SK-N-SH treated with all-trans-retinoic acid at 6 μM for 48 hours (cell line): Measurements from ENCODE around the gene FRMD3.

Experiments
- ATAC-seq: fragments of 200-7000 bp; cut with Tn5 transposase; 3 replicates; pipeline ENCODE4 v1.9.1; 2020; ENCODE audit warnings: mild to moderate bottlenecking, moderate library complexity
- ARNTL ChIP-seq: fragments of 450-650 bp; formaldehyde crosslinking; IDR thresholded peaks from 2 replicates; pipeline ENCODE4 v1.5.0; 2020; ENCODE audit warnings: low read depth, mild to moderate bottlenecking, moderate library complexity, borderline replicate concordance
- BACH2 ChIP-seq: fragments of 250-450 bp; sonication (Bioruptor Pico); IDR thresholded peaks from 2 replicates; pipeline ENCODE4 v1.9.0; 2021; ENCODE audit warnings: mild to moderate bottlenecking, borderline replicate concordance
- CSDC2 ChIP-seq: fragments of 250-450 bp; sonication (Bioruptor Pico); IDR thresholded peaks from 2 replicates; pipeline ENCODE4 v1.5.0; 2020; ENCODE audit warnings: mild to moderate bottlenecking, moderate library complexity
- CSRNP3 ChIP-seq: fragments of 250-450 bp; sonication (Bioruptor Pico); IDR thresholded peaks from 2 replicates; pipeline ENCODE4 v1.5.1; 2021; ENCODE audit warnings: mild to moderate bottlenecking, moderate library complexity
- ESRRG ChIP-seq: fragments of 250-450 bp; sonication (Bioruptor Pico); IDR thresholded peaks from 2 replicates; pipeline ENCODE4 v1.6.1; 2021; ENCODE audit warnings: mild to moderate bottlenecking
- GLIS3 ChIP-seq: fragments of 250-450 bp; sonication (Bioruptor Pico); IDR thresholded peaks from 2 replicates; pipeline ENCODE4 v1.5.0; 2020; ENCODE audit warnings: mild to moderate bottlenecking, moderate library complexity
- ISL1 ChIP-seq: fragments of 250-450 bp; sonication (Bioruptor Pico); IDR thresholded peaks from 2 replicates; pipeline ENCODE4 v2.1.2; 2022; ENCODE audit warnings: mild to moderate bottlenecking, moderate library complexity
- OSR1 ChIP-seq: fragments of 250-450 bp; sonication (Bioruptor Pico); IDR thresholded peaks from 2 replicates; pipeline ENCODE4 v1.8.0; 2022; ENCODE audit warnings: moderate library complexity, mild to moderate bottlenecking, inconsistent platforms
- PATZ1 ChIP-seq: fragments of 250-450 bp; sonication (Bioruptor Pico); IDR thresholded peaks from 2 replicates; pipeline ENCODE4 v1.8.0; 2020; ENCODE audit warnings: mild to moderate bottlenecking, moderate library complexity, borderline replicate concordance
- POU6F1 ChIP-seq: fragments of 250-450 bp; sonication (Bioruptor Pico); IDR thresholded peaks from 2 replicates; pipeline ENCODE4 v1.8.0; 2021; ENCODE audit warnings: low read depth, mild to moderate bottlenecking, moderate library complexity, borderline replicate concordance
- PPARA ChIP-seq: fragments of 250-450 bp; sonication (Bioruptor Pico); IDR thresholded peaks from 2 replicates; pipeline ENCODE4 v1.5.0; 2020; ENCODE audit warnings: mild to moderate bottlenecking, borderline replicate concordance
- RARB ChIP-seq: fragments of 250-450 bp; sonication (Bioruptor Pico); IDR thresholded peaks from 2 replicates; pipeline ENCODE4 v1.8.0; 2021; ENCODE audit warnings: mild to moderate bottlenecking, moderate library complexity
- SNAI2 ChIP-seq: fragments of 250-450 bp; sonication (Bioruptor Pico); IDR thresholded peaks from 2 replicates; pipeline ENCODE4 v1.5.0; 2020; ENCODE audit warnings: mild to moderate bottlenecking, moderate library complexity
- TCF4 ChIP-seq: fragments of 250-450 bp; sonication (Bioruptor Pico); IDR thresholded peaks from 2 replicates; pipeline ENCODE4 v1.8.0; 2021; ENCODE audit warnings: mild to moderate bottlenecking, moderate library complexity, borderline replicate concordance
- TOX ChIP-seq: fragments of 250-450 bp; sonication (Bioruptor Pico); IDR thresholded peaks from 2 replicates; pipeline ENCODE4 v1.8.0; 2021; ENCODE audit warnings: mild to moderate bottlenecking, moderate library complexity, borderline replicate concordance
- TSHZ2 ChIP-seq: fragments of 250-450 bp; sonication (Bioruptor Pico); IDR thresholded peaks from 2 replicates; pipeline ENCODE4 v1.5.0; 2020; ENCODE audit warnings: mild to moderate bottlenecking, moderate library complexity
- ZC3H10 ChIP-seq: fragments of 250-450 bp; sonication (Bioruptor Pico); IDR thresholded peaks from 2 replicates; pipeline ENCODE4 v1.5.1; 2021; ENCODE audit warnings: mild to moderate bottlenecking, moderate library complexity
- ZFP3 ChIP-seq: fragments of 250-450 bp; sonication (Bioruptor Pico); IDR thresholded peaks from 2 replicates; pipeline ENCODE4 v1.5.0; 2020; ENCODE audit warnings: mild to moderate bottlenecking, moderate library complexity
- ZNF565 ChIP-seq: fragments of 450-650 bp; formaldehyde crosslinking; conservative IDR thresholded peaks from 2 replicates; pipeline ENCODE4 v1.5.0; 2020; ENCODE audit warnings: low read depth, mild to moderate bottlenecking, moderate library complexity
- ZNF70 ChIP-seq: fragments of 450-650 bp; formaldehyde crosslinking; IDR thresholded peaks from 2 replicates; pipeline ENCODE4 v1.5.0; 2020; ENCODE audit warnings: mild to moderate bottlenecking, moderate library complexity
- ZNF8 ChIP-seq: fragments of 450-650 bp; formaldehyde crosslinking; IDR thresholded peaks from 2 replicates; pipeline ENCODE4 v1.5.0; 2020; ENCODE audit warnings: mild to moderate bottlenecking, moderate library complexity

The FRMD3 gene

GRCh38 chr9:83501565-83501964, 36.6 kb downstream of the FRMD3 start:
- TF ChIP-seq BACH2 (no peak), GLIS3 (CRISPR knock-in tag) (no peak), OSR1 (CRISPR knock-in tag) (no peak), TCF4 (no peak), PATZ1 (CRISPR knock-in tag) (no peak), ISL1 (CRISPR knock-in tag) (no peak), ESRRG (CRISPR knock-in tag) (no peak), ZNF70 (CRISPR knock-in tag) (no peak), ZNF565 (CRISPR knock-in tag) (no peak), SNAI2 (CRISPR knock-in tag) (no peak), ARNTL (CRISPR knock-in tag) (no peak), CSDC2 (CRISPR knock-in tag) (no peak), ZC3H10 (CRISPR knock-in tag) (no peak), CSRNP3 (CRISPR knock-in tag) (no peak), POU6F1 (CRISPR knock-in tag) (no peak), TSHZ2 (CRISPR knock-in tag) (no peak), ZNF8 (CRISPR knock-in tag) (no peak), RARB (CRISPR knock-in tag) (no peak), ZFP3 (no peak), PPARA (no peak)
- peak; percentile 51 for ATAC-seq

GRCh38 chr9:83497441-83497840, 40.8 kb downstream of the FRMD3 start:
- no peak for ATAC-seq
- TF ChIP-seq ARNTL (CRISPR knock-in tag) (no peak), ESRRG (CRISPR knock-in tag) (no peak), OSR1 (CRISPR knock-in tag) (no peak), POU6F1 (CRISPR knock-in tag) (no peak), ZNF565 (CRISPR knock-in tag) (no peak), PPARA (no peak), CSDC2 (CRISPR knock-in tag) (no peak), PATZ1 (CRISPR knock-in tag) (no peak), SNAI2 (CRISPR knock-in tag) (no peak), ZC3H10 (CRISPR knock-in tag) (no peak), RARB (CRISPR knock-in tag) (no peak), GLIS3 (CRISPR knock-in tag) (no peak), TOX (CRISPR knock-in tag) (no peak), BACH2 (no peak), TSHZ2 (CRISPR knock-in tag) (no peak)
- TF ChIP-seq, all 23 proteins: peak for 0
